Thyroid gland (tissue), 4 donors: ENCODE results near the gene RPS27A. TPM values are rescaled to one million over a fixed set of nuclear protein-coding genes. Genes with fewer than 3 reads are reported as not detected.
A peak's percentile ranks its signal among the peaks of the same experiment; 100 is the strongest.
"Not testable (repeated sequence)": the region's sequence is repeated elsewhere in the genome, so short reads cannot be mapped to it uniquely, and the experiment has no call there.

Experiments
- DNase-seq, 2 donors: peaks; one replicate each; pipeline ENCODE4 v3.0.0-alpha.2; 2019
- H3K27ac ChIP-seq, 3 donors: fragments of 200-600 bp; sonication (generic); 1 replicate in 2 of 3; 2 replicates in 1 of 3; pipeline ENCODE4 v1.5.1; 2016 to 2019; ENCODE audit warnings: mild to moderate bottlenecking in 1 of 3, moderate library complexity in 1 of 3
- H3K27me3 ChIP-seq: fragments of 200-600 bp; sonication (generic); one replicate; pipeline ENCODE4 v1.5.1; 2019
- H3K36me3 ChIP-seq, 2 donors: fragments of 200-600 bp; sonication (generic); one replicate each; pipeline ENCODE4 v1.5.1; 2016 to 2019
- H3K4me1 ChIP-seq, 2 donors: fragments of 200-600 bp; sonication (generic); one replicate each; pipeline ENCODE4 v1.5.1; 2017 to 2019
- H3K4me3 ChIP-seq, 3 donors: fragments of 200-600 bp; sonication (generic); replicated peaks in 1 of 3; 1 replicate in 2 of 3; 2 replicates in 1 of 3; pipeline ENCODE4 v1.5.1; 2016; ENCODE audit warnings: mild to moderate bottlenecking in 1 of 3
- H3K9me3 ChIP-seq: fragments of 200-600 bp; sonication (generic); one replicate; pipeline ENCODE4 v1.5.1; 2017
- CTCF ChIP-seq, 6 experiments: fragments of 200-600 bp in 3 of 6; fragments of 450-650 bp in 3 of 6; sonication (generic) in 3 of 6; IDR thresholded peaks; one replicate each; pipeline ENCODE4 v1.5.1; 2016 to 2019; ENCODE audit warnings: antibody characterized with exemption in 6 of 6, mild to moderate bottlenecking in 2 of 6, inconsistent platforms in 1 of 6, moderate library complexity in 1 of 6
- POLR2A ChIP-seq, 2 donors: fragments of 450-650 bp; IDR thresholded peaks; one replicate each; pipeline ENCODE4 v1.6.1; 2017; ENCODE audit warnings: antibody characterized with exemption in 2 of 2, mild to moderate bottlenecking in 2 of 2, moderate library complexity in 1 of 2
- WGBS, 2 donors: methylation state at CpG; one replicate each; pipeline ENCODE4 v1.1.5; 2017; 5-methylcytosine and 5-hydroxymethylcytosine counted together
- intact Hi-C: fragments of 100-400 bp; cut with DNase I; formaldehyde crosslinking; loops from one replicate; pipeline ENCODE4 v1.15.1; 2023
- total RNA-seq, 4 donors: library from RNA; depleted of rRNA; stranded (reverse); fragments of >200 nt; gene quantifications; one replicate each; pipeline ENCODE4 v1.2.3, GENCODE V29; 2016

Gene RPS27A
- total RNA-seq, 4 donors from 2014 or later = 529 to 1,905 (median 1,352) TPM

- WGBS, 2 donors = 15% methylated on average over 13 of the region's 13 CpGs
Observed at GRCh38 chr2:55268288-55268906, 35.9 kb downstream of the RPS27A start.

GRCh38 chr2:55268907-55269644, 36.6 kb downstream of the RPS27A start, which contains the start of gene MTIF2:
Gene MTIF2, minus strand, starts transcription at chr2:55269231. Its CDS starts 5,373 bp downstream, at chr2:55263858.
- peak; percentile 97 to 98 for DNase-seq
- Histone ChIP-seq H3K27me3 (no peaks in the 10 kb centered on the region), H3K27ac (peak within 1 kb of the TSS; percentile 68 to 81 (median 72)), H3K9me3 (no peaks in the 10 kb centered on the region), H3K4me3 (peak within 1 kb of the TSS; percentile 45 to 84 (median 68)), H3K4me1 (peaks cover 10 to 13% of the 10 kb centered on the region in 2 donors), H3K36me3 (peaks cover 0 to 8% of the 10 kb centered on the region in 2 donors)
- TF ChIP-seq CTCF (IDR thresholded peaks at IDR 0.05) (peak in 2 of 6 experiments; percentile 2 to 11), POLR2A (IDR thresholded peaks at IDR 0.05) (peak in 1 of 2 donors; percentile 73)
- intact Hi-C loops = no loop called here
- WGBS, 2 donors = 0 to 1% methylated on average over 42 of the region's 43 CpGs

More at GRCh38 chr2:55268288-55268906, 35.9 kb downstream of the RPS27A start:
- Histone ChIP-seq H3K27me3 (no peaks in the 10 kb centered on the region), H3K27ac (peak overlapping the region; percentile 37 to 81 (median 72)), H3K4me1 (peaks cover 10 to 13% of the 10 kb centered on the region in 2 donors), H3K9me3 (no peaks in the 10 kb centered on the region), H3K36me3 (peaks cover 4 to 15% of the 10 kb centered on the region in 2 donors), H3K4me3 (peak overlapping the region; percentile 28 to 84 (median 68))
- DNase-seq = no peak
- TF ChIP-seq POLR2A (IDR thresholded peaks at IDR 0.05) = no peak
- no peak for TF ChIP-seq CTCF (IDR thresholded peaks at IDR 0.05)
- intact Hi-C loops = no loop called here

- intact Hi-C loops = no loop called here
- no peak for DNase-seq
- H3K27ac ChIP-seq = peak overlapping the region; percentile 68 to 81 (median 72)
- peak overlapping the region in 2 of 3 donors; percentile 45 to 68 for H3K4me3 ChIP-seq
- H3K36me3 ChIP-seq = peaks cover 0 to 6% of the 10 kb centered on the region in 2 donors
- H3K4me1 ChIP-seq = peaks cover 10 to 13% of the 10 kb centered on the region in 2 donors
- whole genome bisulfite sequencing, 2 donors = 53 to 62% methylated on average over 7 of the region's 7 CpGs
- TF ChIP-seq CTCF (IDR thresholded peaks at IDR 0.05) (no peak), POLR2A (IDR thresholded peaks at IDR 0.05) (no peak)
- no peaks in the 10 kb centered on the region for H3K9me3 ChIP-seq
- H3K27me3 ChIP-seq = no peaks in the 10 kb centered on the region
Observed at GRCh38 chr2:55269645-55269990, 37.1 kb downstream of the RPS27A start.

- intact Hi-C loops = loop anchor here (10.0 kb wide), 1 partner anchor 150 kb away; no protein-coding TSS in a partner anchor
- not testable (repeated sequence) for H3K36me3 ChIP-seq, H3K9me3 ChIP-seq, H3K4me3 ChIP-seq, H3K27ac ChIP-seq, H3K4me1 ChIP-seq, H3K27me3 ChIP-seq, DNase-seq
- 90 to 91% methylated on average over 2 of the region's 2 CpGs for WGBS, 2 donors
Observed at GRCh38 chr2:55274346-55274745, 41.9 kb downstream of the RPS27A start.

GRCh38 chr2:55277310-55277709, 44.8 kb downstream of the RPS27A start:
- no peak for DNase-seq
- WGBS, 2 donors = 78 to 88% methylated on average over 3 of the region's 3 CpGs
- intact Hi-C loops = loop anchor here (10.0 kb wide), 1 partner anchor 147 kb away; no protein-coding TSS in a partner anchor
- H3K27ac ChIP-seq = no peak overlapping the region
- no peaks in the 10 kb centered on the region for H3K36me3 ChIP-seq
- H3K4me3 ChIP-seq = no peak overlapping the region
- no peaks in the 10 kb centered on the region for H3K27me3 ChIP-seq
- no peak for TF ChIP-seq POLR2A (IDR thresholded peaks at IDR 0.05)
- TF ChIP-seq CTCF (IDR thresholded peaks at IDR 0.05) = no peak
- peaks cover 0 to 4% of the 10 kb centered on the region in 2 donors for H3K4me1 ChIP-seq
- no peaks in the 10 kb centered on the region for H3K9me3 ChIP-seq

- not testable (repeated sequence) for H3K9me3 ChIP-seq, H3K27ac ChIP-seq, H3K36me3 ChIP-seq, H3K27me3 ChIP-seq, H3K4me3 ChIP-seq, DNase-seq
- 31 to 40% methylated on average over 10 of the region's 10 CpGs for WGBS, 2 donors
- H3K4me1 ChIP-seq = peaks cover 2 to 13% of the 10 kb centered on the region in 2 donors
- intact Hi-C loops = loop anchor here (10.0 kb wide), 1 partner anchor 145 kb away; no protein-coding TSS in a partner anchor
Observed at GRCh38 chr2:55279214-55279835, 46.8 kb downstream of the RPS27A start.

- H3K27me3 ChIP-seq, DNase-seq, H3K27ac ChIP-seq, H3K4me3 ChIP-seq, H3K9me3 ChIP-seq, H3K36me3 ChIP-seq: not testable (repeated sequence)
- intact Hi-C loops = loop anchor here (10.0 kb wide), 1 partner anchor 145 kb away; no protein-coding TSS in a partner anchor
- peaks cover 2 to 13% of the 10 kb centered on the region in 2 donors for H3K4me1 ChIP-seq
- 57 to 61% methylated on average over 7 of the region's 7 CpGs for WGBS, 2 donors
Observed at GRCh38 chr2:55279859-55280424, 47.5 kb downstream of the RPS27A start.
